GM19025 (cell line): ENCODE measurements around the gene PRKAA1.

Experiments used
- ATAC-seq: cut with Tn5 transposase; IDR thresholded peaks from one replicate; pipeline ENCODE4 v1.9.1; 2021; ENCODE audit warnings: mild to moderate bottlenecking, low read depth, moderate library complexity; ENCODE audit not compliant: unreplicated experiment

Gene PRKAA1

DNA sequence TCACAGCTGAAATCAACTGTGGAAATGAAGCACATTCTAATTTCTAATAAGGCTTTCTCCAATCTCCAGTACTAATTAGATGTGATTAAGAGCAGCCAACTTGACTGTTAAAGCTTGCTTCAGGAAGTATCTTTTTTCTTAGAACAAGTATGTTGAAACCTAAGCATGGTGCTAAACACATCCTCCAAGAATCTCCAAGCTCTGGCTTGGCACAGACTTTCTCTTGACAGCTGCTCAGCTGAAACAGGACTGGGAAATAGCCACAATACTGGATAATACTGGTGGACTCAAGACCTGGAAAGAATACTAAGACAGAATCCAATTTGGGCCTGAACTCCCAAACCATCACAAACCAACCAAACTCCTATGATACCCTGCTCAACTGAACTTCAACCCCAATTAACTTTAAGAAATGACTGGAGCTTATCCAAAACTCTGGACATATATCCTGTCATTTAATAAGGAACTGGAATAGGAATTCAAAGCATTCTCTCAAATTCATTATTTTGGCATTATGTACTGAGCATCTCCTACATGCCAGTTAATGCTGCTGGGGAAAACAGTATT is 16.2 kb downstream of the PRKAA1 start:
- ATAC-seq, result no peak

- no peak for ATAC-seq
Observed at GRCh38 chr5:40780858-40781257, 17.3 kb downstream of the PRKAA1 start.

DNA sequence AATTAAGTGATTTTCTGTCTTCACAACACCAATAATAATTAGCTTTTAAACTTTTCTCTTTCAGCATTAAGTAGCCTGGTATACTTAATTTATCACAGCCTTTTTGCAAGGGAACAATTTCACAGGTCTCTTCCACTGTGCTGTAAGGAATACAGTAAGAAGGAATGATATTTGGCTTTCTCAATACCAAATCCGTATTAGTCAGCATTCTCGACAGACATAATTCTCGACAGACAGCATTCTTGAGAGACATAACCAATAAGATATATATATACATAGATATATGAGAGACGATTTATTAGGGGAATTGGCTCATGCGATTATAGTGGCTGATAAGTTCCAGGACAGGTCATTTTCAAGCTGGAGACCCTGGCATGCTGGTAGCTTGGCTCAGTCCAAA is 18.0 kb downstream of the PRKAA1 start:
- ATAC-seq, result no peak

GRCh38 chr5:40779561-40779960 is 18.6 kb downstream of the PRKAA1 start:
- ATAC-seq, result no peak

DNA sequence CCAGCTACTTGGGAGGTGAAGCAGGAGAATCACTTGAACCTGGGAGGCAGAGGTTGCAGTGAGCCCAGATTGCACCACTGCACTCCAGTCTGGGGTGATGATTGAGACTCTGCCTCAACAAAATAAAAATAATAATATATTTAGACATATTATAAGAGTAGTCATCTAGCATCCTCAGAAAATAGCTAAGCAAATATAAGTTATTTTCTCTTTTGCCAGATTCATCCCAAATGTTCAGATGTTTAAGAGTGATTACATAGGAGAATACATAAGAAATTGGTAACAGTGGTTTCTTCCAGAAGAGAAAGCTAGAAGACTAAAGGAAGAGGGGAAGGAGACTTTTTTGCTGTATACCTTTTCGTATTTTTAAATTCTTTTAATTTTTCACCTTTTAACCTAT is 20.0 kb downstream of the PRKAA1 start:
- ATAC-seq, result no peak

DNA sequence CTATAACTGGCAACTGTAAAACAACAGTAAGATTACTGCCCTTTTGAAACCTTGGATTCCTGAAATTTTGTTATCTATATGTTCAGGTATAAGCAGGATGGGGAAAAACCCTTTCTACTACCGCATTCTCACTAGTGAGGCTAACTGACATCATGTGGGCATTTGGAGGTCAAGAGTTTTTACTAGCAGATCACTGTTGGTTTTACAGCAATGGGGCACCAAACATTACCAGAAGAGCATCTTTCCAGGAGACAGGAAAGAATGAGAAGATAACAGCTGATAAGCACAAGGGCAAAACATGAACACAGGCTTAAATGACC is 21.6 kb downstream of the PRKAA1 start:
- no peak for ATAC-seq

DNA sequence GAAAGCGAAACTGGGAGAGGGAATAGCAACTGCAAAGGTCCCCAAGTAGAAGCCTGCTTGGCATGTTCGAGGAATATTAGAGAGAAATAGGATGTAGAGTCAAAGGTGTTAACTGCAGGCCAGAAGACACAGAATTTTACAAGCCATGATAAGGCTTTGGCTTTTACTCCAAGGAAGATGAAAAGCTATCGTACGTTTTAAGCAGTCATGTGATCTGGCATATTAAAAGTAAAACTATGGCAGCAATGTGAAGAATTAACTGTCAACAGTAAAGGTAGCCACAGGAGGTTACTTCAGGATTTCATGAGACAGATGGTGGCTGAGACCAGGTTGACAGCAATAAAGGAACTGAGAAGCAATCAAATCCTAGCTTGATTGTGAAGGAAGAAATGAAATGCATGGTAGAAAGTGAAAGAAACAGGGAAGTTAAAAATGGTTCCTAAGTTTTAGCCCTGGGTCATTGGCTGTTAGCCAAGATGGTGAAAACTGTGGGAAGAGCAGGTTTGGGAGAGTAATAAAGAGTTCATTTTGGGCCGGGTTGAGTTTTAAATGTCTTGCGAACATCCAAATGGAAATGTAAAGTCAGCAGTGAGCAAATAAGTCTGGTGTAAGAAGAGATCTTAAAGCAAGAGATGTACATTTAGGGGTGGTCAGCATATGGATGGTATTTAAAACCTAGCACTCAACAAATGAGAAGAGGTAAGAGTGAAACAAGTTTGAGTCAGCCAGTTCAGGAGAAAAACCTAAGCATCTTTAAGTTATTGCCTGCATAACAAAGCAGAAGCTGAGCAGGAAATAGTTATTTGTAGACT is 22.1 kb downstream of the PRKAA1 start:
- ATAC-seq, result no peak

DNA sequence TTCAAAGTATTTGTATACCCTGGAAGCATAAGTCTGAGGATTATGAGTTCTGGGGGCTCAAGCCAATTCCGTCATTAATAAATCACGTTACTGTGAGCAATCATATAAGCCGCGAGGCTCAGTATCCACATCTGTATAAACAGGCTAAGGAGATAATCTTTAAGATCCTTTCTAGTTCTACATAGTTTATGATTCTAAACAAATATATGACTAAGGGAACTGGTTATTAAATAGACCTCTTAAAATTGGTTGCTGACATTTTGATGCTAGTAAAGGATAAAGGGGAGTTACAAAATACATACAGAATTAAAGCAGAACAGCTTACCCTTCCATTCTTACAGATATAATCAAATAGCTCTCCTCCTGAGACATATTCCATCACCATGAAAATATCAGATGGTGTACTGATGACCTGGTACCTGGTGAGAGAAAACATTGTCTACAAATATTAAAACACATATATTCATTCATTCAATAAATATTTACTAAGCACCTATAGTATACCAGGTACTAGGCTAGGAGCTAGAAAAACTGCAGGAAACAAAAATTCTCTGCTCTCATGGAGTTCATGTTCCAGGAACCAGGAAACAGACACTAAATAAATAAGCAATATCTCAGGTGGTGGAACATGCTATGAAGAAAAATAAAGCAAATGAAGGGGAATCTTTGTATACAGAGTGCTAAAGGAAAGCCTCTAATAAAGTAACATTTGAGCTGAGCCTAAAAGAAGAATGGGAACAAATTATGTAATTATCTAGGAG is 22.9 kb downstream of the PRKAA1 start:
- ATAC-seq, result no peak

DNA sequence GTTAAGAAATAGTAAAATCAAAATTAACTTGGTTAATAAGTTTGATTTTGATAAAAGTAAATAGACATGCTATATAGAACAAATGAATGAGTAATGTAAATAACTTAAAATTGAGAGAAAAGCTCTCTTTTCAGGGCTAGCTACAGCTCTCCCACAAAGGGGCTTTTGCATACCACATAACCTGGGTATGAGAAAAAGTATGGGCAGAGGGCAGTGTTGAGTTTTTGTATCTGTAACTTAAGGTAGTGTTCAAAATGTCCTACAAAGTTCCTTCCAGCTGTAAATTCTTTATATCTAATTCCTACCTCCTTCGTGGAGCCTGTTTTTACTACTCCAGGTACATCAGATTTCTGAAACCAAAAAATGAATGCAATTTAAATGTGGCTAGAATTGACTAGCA is 23.6 kb downstream of the PRKAA1 start:
- ATAC-seq, result no peak

DNA sequence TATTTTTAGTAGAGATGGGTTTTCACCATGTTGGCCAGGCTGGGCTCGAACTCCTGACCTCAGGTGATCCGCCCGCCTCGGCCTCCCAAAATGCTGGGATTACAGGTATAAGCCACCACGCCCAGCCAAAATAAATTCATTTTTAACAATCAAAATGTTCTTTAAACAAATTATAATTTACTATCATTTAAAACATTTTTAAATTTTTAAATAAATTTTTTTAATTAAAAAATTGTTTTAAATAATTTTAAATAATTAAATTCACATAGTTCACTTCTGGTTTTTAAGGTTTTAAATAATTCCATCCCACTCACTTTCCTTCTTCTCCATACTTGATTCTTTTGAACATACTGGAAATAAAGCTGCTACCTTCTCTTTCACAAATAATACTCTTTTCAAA is 27.4 kb downstream of the PRKAA1 start:
- ATAC-seq, result no peak

DNA sequence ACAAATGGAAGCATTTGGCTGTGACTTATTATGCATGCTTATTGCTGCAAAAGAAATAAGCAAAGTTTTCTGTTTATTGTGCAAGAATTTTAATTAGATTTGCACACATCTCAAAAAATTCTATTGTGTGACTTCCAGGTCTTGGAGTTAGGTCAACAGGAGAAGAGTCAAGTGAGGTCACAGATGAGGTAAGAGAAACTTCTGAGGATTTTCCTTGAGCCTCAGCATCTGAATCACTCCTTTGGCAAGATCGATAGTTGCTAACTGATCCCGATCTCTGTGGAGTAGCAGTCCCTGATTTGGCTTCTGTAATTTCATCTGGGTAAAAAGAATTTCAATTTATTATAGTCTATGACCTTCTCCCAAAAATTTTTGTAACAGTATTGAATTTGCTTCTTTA is 35.5 kb downstream of the PRKAA1 start:
- no peak for ATAC-seq

- ATAC-seq, result no peak
Observed at GRCh38 chr5:40757400-40757799, 40.8 kb downstream of the PRKAA1 start.

GRCh38 chr5:40755407-40756365 is 42.5 kb downstream of the PRKAA1 start, which contains the start of gene TTC33:
TSS of gene TTC33 (minus strand) at chr5:40755961. CDS start at chr5:40747018, 8,943 bp downstream.
- ATAC-seq, result peak; percentile 85

GRCh38 chr5:40755093-40755406 is 43.1 kb downstream of the PRKAA1 start:
- ATAC-seq, result peak; percentile 70

DNA sequence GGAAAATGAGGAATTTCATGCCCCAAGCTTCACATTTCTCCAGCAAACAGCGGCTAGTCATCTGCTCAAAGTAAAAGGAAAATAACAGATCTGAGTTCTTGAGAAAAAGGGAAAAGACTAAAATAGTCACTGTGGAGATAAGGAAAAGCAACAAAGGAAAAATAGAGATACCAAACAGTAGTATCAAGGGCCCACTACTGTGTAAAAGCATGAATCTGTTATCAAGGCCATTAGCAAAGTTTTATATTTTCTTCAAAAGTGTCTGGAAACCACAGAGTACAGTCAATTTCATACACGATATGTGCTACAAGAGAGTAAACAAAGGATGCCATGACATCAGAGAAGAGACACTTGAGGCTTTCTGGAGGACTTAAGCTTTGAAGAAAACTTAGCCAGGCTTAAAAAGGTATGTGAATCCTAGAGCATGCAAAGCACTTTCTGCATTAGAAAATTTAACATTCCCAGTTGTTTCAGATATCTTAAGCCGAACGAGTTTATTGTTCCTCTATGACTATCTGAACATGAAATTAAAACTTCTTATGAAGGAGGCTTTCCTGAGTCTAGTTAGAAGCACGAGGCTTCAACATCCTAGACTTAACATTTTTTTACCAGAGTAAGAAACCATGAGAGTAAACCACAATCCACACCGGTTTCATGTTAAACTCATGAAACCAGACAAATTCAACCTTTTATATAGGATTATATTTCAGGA is 43.6 kb downstream of the PRKAA1 start:
- ATAC-seq, result peak; percentile 8

DNA sequence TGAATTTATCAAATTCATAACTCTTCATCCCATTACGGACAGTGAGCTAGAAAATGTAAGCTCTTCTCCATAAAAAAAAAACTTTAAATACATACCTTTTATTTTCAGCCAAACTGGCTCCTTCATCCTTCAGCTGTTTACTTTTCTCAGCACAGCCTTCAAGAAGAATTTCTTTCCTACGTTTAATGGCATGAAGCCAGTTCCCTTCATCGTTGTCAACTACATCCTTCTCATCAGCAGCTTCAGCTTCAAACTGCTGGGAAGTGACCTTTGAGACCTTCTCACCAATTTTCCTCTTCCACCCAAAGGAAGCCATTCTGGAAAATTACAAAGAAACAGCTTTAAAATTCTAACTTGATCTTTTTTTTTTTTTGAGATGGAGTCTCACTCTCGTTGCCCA is 51.5 kb downstream of the PRKAA1 start:
- no peak for ATAC-seq

DNA sequence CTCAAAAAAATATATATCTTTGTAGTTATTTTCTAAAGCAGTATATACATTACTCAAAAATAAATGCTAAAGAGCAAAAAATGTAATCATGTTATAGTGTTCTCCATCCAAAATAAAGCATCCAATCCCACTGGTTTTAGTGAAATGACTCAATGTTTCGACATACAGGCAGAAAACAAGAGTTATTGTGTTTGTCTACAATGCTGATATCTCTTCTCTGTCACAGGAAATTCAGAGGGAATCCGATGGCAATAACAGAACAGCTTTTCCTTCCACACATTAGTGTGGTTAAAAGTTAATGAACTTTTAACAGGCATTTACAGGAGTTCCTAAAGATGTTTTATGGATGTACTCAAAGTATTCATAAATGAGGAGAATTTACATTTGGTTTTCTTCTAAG is 54.4 kb downstream of the PRKAA1 start:
- ATAC-seq, result no peak

DNA sequence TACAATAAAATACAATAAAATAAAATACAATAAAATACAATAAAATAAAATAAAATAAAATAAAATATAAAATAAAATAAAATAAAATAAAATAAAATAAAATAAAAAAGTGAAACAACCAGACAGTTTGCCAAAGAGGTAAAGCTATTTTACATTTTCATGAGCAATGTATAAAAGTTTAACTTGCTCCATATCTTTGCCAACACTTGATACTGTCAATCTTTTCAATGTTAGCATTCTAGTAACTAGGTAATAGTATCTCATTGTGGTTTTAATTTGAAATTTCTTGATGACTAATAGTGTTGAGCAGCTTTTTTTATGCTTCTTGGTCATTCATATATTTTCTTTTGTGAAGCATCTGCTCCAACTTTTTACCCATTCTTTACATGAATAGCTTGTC is 59.7 kb downstream of the PRKAA1 start:
- no peak for ATAC-seq

- no peak for ATAC-seq
Observed at GRCh38 chr5:40736103-40736875, 61.9 kb downstream of the PRKAA1 start.
